NT2/D1 (cell line): ENCODE measurements around the gene TCF4.

Experiments
- SUZ12 ChIP-seq: IDR thresholded peaks from 2 replicates; pipeline ENCODE4 v1.6.1; 2011; ENCODE audit not compliant: insufficient read length, insufficient read depth; ENCODE audit errors: extremely low read depth
- YY1 ChIP-seq: IDR thresholded peaks from 2 replicates; pipeline ENCODE4 v1.6.1; 2011; ENCODE audit not compliant: insufficient read length, insufficient read depth
- ZNF274 ChIP-seq: IDR thresholded peaks from 2 replicates; pipeline ENCODE4 v1.6.1; 2011; ENCODE audit warnings: mild to moderate bottlenecking, low read depth, low read length

DNA sequence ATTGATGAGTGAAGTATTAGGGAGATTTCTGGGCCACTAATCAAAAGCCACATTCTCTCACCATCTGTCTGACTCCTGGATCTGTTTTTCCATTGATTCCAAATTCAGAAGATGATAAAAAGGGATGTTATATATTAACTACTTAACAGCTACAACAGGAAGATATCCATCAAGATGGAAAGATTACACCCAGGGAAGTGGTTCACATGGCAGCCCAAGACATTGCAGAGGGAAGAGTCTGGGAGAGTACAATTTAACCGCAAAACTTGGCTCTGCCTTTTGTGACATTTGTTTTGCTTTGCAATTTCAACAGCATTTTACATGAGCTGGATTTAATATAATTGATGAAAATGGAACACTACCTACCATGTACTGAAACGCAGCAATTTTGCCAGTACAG, 22.5 kb upstream of the TCF4 start:
- no peak for TF ChIP-seq ZNF274
- TF ChIP-seq SUZ12, result no peak
- no peak for TF ChIP-seq YY1
